Stomach (tissue), 9 donors: ENCODE data around the gene ZNF14. TPM values are rescaled to one million over a fixed set of nuclear protein-coding genes. Genes with fewer than 3 reads are reported as not detected.
"Not testable (repeated sequence)": the region's sequence is repeated elsewhere in the genome, so short reads cannot be mapped to it uniquely, and the experiment has no call there.

Source experiments
- DNase-seq, 2 donors: peaks; one replicate each; pipeline versions ENCODE4 v3.0.0 to v3.0.0-alpha.2; 2013 to 2019
- H3K27ac ChIP-seq, 5 donors: fragments of 200-600 bp in 4 of 5; sonication (generic) in 4 of 5; one replicate each; pipeline ENCODE4 v1.5.1; 2013 to 2019; ENCODE audit warnings: mild to moderate bottlenecking in 1 of 5, moderate library complexity in 1 of 5
- H3K27me3 ChIP-seq, 3 donors: fragments of 200-600 bp; sonication (generic); one replicate each; pipeline ENCODE4 v1.5.1; 2017 to 2019; ENCODE audit warnings: mixed run types in 1 of 3
- H3K36me3 ChIP-seq, 4 donors: fragments of 200-600 bp; sonication (generic); 1 replicate in 3 of 4; 2 replicates in 1 of 4; pipeline ENCODE4 v1.5.1; 2016 to 2019
- H3K4me1 ChIP-seq, 4 donors: fragments of 200-600 bp; sonication (generic); one replicate each; pipeline ENCODE4 v1.5.1; 2016 to 2019
- H3K4me3 ChIP-seq, 4 donors: fragments of 200-600 bp; sonication (generic) in 3 of 4; one replicate each; pipeline ENCODE4 v1.5.1; 2016 to 2019; ENCODE audit warnings: mild to moderate bottlenecking in 1 of 4
- H3K9me3 ChIP-seq, 4 donors: fragments of 200-600 bp; sonication (generic); one replicate each; pipeline ENCODE4 v1.5.1; 2016 to 2019
- CTCF ChIP-seq, 7 experiments: fragments of 450-650 bp in 4 of 7; fragments of 200-600 bp in 3 of 7; sonication (generic) in 3 of 7; IDR thresholded peaks; one replicate each; pipeline ENCODE4 v1.5.1; 2016 to 2019; ENCODE audit warnings: antibody characterized with exemption in 7 of 7, control low read depth in 2 of 7, mild to moderate bottlenecking in 1 of 7
- EP300 ChIP-seq: sonication (generic); formaldehyde crosslinking; IDR thresholded peaks from one replicate; pipeline ENCODE4 v1.6.1; 2017; ENCODE audit warnings: antibody characterized with exemption
- POLR2A ChIP-seq, 4 donors: fragments of 450-650 bp; IDR thresholded peaks; one replicate each; pipeline ENCODE4 v1.6.1; 2016; ENCODE audit warnings: antibody characterized with exemption in 4 of 4, control low read depth in 2 of 4, mild to moderate bottlenecking in 1 of 4, moderate library complexity in 1 of 4
- POLR2AphosphoS5 ChIP-seq, 3 donors: sonication (generic); formaldehyde crosslinking; IDR thresholded peaks; one replicate each; pipeline ENCODE4 v1.6.1; 2016; ENCODE audit warnings: antibody characterized with exemption in 3 of 3
- WGBS, 5 donors: extraction: QIAGEN DNeasy Blood & Tissue Kit in 3 of 5; methylation state at CpG; one replicate each; pipeline versions ENCODE4 v1.1.5 to v1.1.7; 2013 to 2018; 5-methylcytosine and 5-hydroxymethylcytosine counted together
- intact Hi-C: fragments of 100-400 bp; cut with DNase I; formaldehyde crosslinking; loops from one replicate; pipeline ENCODE4 v1.15.1; 2023; ENCODE audit warnings: low total_unique reads
- polyA plus RNA-seq, 3 donors: library from polyadenylated mRNA; stranded (reverse); fragments of 200-250 nt; gene quantifications; one replicate each; pipeline ENCODE4 v1.2.3, GENCODE V29; 2013
- total RNA-seq, 5 donors: library from RNA; depleted of rRNA; stranded (reverse); fragments of >200 nt; gene quantifications; one replicate each; pipeline versions ENCODE4 v1.1.0 to v1.2.3, GENCODE V29; 2014 to 2016
- donor health status: healthy with polysubstance abuse.
- donor health status: Bipolar disorder and iron deficiency.
- donor health status: healthy.

Gene ZNF14
- total and polyA plus RNA-seq, 8 donors, result 0.29 to 13.2 (median 4.3) TPM

GRCh38 chr19:19686580-19686979, 46.3 kb downstream of the ZNF14 start:
- H3K36me3 ChIP-seq, result peaks cover 0 to 24% (median 2%) of the 10 kb centered on the region in 4 donors
- peaks cover 14 to 74% (median 44%) of the 10 kb centered on the region in 4 donors for H3K9me3 ChIP-seq
- intact Hi-C loops, result no loop called here
- TF ChIP-seq EP300 (no peak), POLR2AphosphoS5 (IDR thresholded peaks at IDR 0.05) (no peak), POLR2A (IDR thresholded peaks at IDR 0.05) (no peak), CTCF (IDR thresholded peaks at IDR 0.05) (no peak)
- H3K4me3 ChIP-seq, result no peak overlapping the region
- 95 to 99% (median 96%) methylated on average over 6 of the region's 6 CpGs for WGBS, 5 donors
- no peak for DNase-seq
- H3K27me3 ChIP-seq, result no peaks in the 10 kb centered on the region
- no peaks in the 10 kb centered on the region for H3K4me1 ChIP-seq
- no peak overlapping the region for H3K27ac ChIP-seq

GRCh38 chr19:19686119-19686518, 46.8 kb downstream of the ZNF14 start:
- intact Hi-C loops, result not testable (repeated sequence)

GRCh38 chr19:19679176-19680073, 53.5 kb downstream of the ZNF14 start:
- no peak for DNase-seq
- Histone ChIP-seq H3K27ac (no peak overlapping the region), H3K4me1 (no peaks in the 10 kb centered on the region), H3K4me3 (no peak overlapping the region), H3K36me3 (peaks cover 35 to 86% (median 73%) of the 10 kb centered on the region in 4 donors), H3K27me3 (no peaks in the 10 kb centered on the region), H3K9me3 (peaks cover 3 to 98% (median 51%) of the 10 kb centered on the region in 4 donors)
- TF ChIP-seq EP300, result no peak
- no peak for TF ChIP-seq POLR2AphosphoS5 (IDR thresholded peaks at IDR 0.05)
- TF ChIP-seq CTCF (IDR thresholded peaks at IDR 0.05), result no peak
- no peak for TF ChIP-seq POLR2A (IDR thresholded peaks at IDR 0.05)
- WGBS, 5 donors, result 96 to 98% (median 98%) methylated on average over 20 of the region's 20 CpGs
- intact Hi-C loops, result no loop called here

More at GRCh38 chr19:19686119-19686518, 46.8 kb downstream of the ZNF14 start:
- 96 to 99% (median 97%) methylated on average over 15 of the region's 15 CpGs for WGBS, 5 donors
- not testable (repeated sequence) for H3K27ac ChIP-seq, H3K4me1 ChIP-seq, H3K27me3 ChIP-seq, DNase-seq, H3K4me3 ChIP-seq
- peaks cover 14 to 74% (median 46%) of the 10 kb centered on the region in 4 donors for H3K9me3 ChIP-seq
- peaks cover 0 to 29% (median 6%) of the 10 kb centered on the region in 4 donors for H3K36me3 ChIP-seq

GRCh38 chr19:19677579-19677978, 55.3 kb downstream of the ZNF14 start:
- 87 to 98% (median 95%) methylated on average over 6 to 7 of the region's 7 CpGs for WGBS, 5 donors
- H3K27ac ChIP-seq, result no peak overlapping the region
- no peaks in the 10 kb centered on the region for H3K4me1 ChIP-seq
- DNase-seq, result no peak
- H3K27me3 ChIP-seq, result no peaks in the 10 kb centered on the region
- intact Hi-C loops, result no loop called here
- H3K36me3 ChIP-seq, result peaks cover 38 to 98% (median 91%) of the 10 kb centered on the region in 4 donors
- no peak overlapping the region for H3K4me3 ChIP-seq
- TF ChIP-seq POLR2A (IDR thresholded peaks at IDR 0.05), result no peak
- TF ChIP-seq CTCF (IDR thresholded peaks at IDR 0.05), result no peak
- TF ChIP-seq POLR2AphosphoS5 (IDR thresholded peaks at IDR 0.05), result no peak
- no peak for TF ChIP-seq EP300
- peaks cover 3 to 90% (median 45%) of the 10 kb centered on the region in 4 donors for H3K9me3 ChIP-seq
